Left renal pelvis (tissue), 4 donors: ENCODE measurements around the gene ITFG1. TPM values are rescaled to one million over a fixed set of nuclear protein-coding genes. Genes with fewer than 3 reads are reported as not detected.

Experiments used
- DNase-seq, 4 donors: peaks; one replicate each; pipeline ENCODE4 v3.0.0-alpha.2; 2013; ENCODE audit warnings: low read depth in 4 of 4, low spot score in 3 of 4
- polyA plus RNA-seq, 4 donors: library from polyadenylated mRNA; unstranded; fragments of 120-200 nt; gene quantifications; one replicate each; pipeline ENCODE4 v1.2.1, GENCODE V29; 2013; ENCODE audit not compliant: insufficient read length in 4 of 4

The ITFG1 gene
- polyA plus RNA-seq, 4 donors = 93.0 to 145 (median 118) TPM

DNA sequence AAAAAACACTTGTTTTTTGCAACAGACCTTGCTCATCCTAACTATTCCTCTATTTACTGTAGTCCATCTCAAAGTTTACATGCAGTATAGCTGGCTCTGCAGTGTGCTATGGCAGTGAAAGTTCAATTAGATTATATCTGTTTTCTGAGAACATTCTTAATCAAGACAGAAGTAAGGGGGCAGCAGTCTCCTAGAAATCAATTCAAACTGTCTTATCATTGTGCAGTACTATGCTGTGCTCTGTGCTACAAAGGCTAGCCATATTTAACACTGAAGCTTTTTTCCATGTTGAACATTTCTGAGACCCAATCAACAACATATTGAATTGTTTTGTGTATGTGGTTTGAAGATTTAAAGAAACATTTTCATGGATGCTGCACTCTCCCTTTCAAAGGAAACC is 328.6 kb downstream of the ITFG1 start:
- DNase-seq = no peak

DNA sequence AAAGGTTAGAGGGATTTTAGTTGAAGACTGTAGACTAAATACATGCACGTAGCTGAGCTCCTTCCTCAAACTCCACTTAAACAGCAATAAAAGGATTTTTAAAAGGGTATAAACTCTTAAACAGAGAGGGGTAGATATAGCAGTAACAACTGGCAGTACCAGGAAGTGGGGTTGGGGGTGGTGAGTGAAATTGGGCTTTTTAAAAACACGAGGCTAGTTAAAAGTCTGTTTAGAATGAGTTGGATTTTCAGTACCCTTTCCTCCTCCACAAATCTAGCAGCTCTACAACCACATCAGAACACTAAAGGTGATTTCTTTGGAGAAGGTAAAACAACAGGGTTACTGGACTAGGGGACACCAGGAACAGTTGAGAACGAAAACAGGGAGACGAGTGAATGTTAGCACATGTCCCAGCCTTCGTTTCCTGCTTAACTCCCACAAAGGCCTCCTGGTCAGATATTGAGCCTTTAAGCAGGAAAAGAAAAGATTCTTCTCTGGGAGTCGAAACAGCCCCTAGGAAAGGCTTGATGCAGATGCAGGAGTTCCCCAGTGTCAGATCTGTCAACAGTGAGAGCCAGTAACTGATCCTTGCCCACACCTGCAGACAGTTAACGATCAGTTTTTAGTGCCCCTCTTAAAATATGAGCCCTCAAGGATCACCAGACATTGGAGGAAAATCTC is 331.0 kb downstream of the ITFG1 start:
- no peak for DNase-seq

- DNase-seq = no peak
Measured at GRCh38 chr16:47127541-47127940, 333.3 kb downstream of the ITFG1 start.

DNA sequence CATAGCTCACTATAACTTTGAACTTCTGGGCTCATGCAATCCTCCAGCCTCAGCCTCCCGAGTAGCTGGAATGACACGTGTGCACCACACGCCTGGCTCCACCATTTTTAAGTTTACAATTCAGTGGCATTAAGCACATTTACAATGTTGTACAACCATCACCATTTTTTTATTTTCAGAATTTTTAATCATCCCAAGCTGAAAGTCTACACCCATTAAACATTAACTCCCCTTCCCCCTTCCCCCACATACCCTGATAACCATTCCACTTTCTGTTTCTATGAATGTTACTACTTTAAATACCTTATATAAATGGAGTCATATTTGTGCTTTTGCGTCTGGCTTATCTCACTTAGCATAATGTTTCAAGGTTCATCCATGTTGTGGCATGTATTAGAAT is 335.1 kb downstream of the ITFG1 start:
- DNase-seq = no peak

GRCh38 chr16:47113130-47113529 is 347.7 kb downstream of the ITFG1 start:
- no peak for DNase-seq

GRCh38 chr16:47110939-47111338 is 349.9 kb downstream of the ITFG1 start:
- no peak for DNase-seq

DNA sequence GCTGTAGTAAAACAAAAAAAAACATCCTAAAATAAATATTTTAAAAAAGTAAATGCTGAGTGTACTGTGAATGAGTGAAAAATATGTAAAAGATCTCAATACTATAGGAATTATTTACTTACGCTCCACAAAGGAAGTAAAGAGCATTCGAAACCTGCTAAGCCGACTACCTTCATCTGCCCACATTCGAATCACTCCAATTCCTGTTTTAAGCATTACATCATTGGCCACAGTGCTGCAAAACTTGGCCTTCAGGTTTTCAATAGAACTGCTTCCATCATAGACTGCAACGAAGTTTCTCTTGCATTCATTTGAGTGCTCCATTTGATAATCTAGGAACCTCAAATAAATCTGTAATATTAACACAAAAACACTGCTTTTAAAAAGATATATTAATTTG is 351.5 kb downstream of the ITFG1 start:
- DNase-seq = no peak

Other genes starting within 250 kb of the ITFG1 start
- 10 to 100 TPM; 77.7 to 89.0 (median 83.2) TPM for gene PHKB, start 268 bp upstream of the ITFG1 start, polyA plus RNA-seq